IMR-90 (cell line): ENCODE results near the gene CSRP1. TPM values are rescaled to one million over a fixed set of nuclear protein-coding genes. Genes with fewer than 3 reads are reported as not detected.

Experiments used
- ATAC-seq: fragments of 200-7000 bp; cut with Tn5 transposase; 2 replicates; pipeline ENCODE4 v1.9.1; 2020; ENCODE audit warnings: low read depth, mild to moderate bottlenecking, moderate library complexity
- BruUV-seq: library from RNA; stranded (reverse); fragments of 400-500 nt; replicated peaks from 2 replicates; lab custom pipeline; 2021; lab: Mats Ljungman, UMichigan
- CTCF ChIA-PET: fragments of 300-600 bp; formaldehyde crosslinking; extraction: SDS; loops from one replicate; lab custom pipeline; 2021; ENCODE audit warnings: antibody characterized with exemption; lab: Yijun Ruan, JAX
- POLR2A ChIA-PET: fragments of 300-600 bp; sonication (Branson Sonifier 250); formaldehyde crosslinking; loops from one replicate; lab custom pipeline; 2022; ENCODE audit warnings: antibody characterized with exemption; ENCODE audit not compliant: unreplicated experiment; lab: Charles Lee
- DNase-seq: peaks from one replicate; pipeline ENCODE4 v3.0.0; 2013
- H2AFZ ChIP-seq: replicated peaks from 2 replicates; pipeline ENCODE3; 2013; ENCODE audit warnings: low read length, mild to moderate bottlenecking; ENCODE audit not compliant: poor library complexity
- H2AK5ac ChIP-seq: 2 replicates; pipeline ENCODE4 v1.6.1; 2013; ENCODE audit warnings: low read depth, low read length, inconsistent platforms
- H2AK9ac ChIP-seq: replicated peaks from 2 replicates; pipeline ENCODE3; 2013; ENCODE audit warnings: mild to moderate bottlenecking, low read depth, low read length, moderate library complexity; ENCODE audit not compliant: poor library complexity
- H2BK120ac ChIP-seq: 2 replicates; pipeline ENCODE4 v1.6.1; 2013; ENCODE audit warnings: low read depth, low read length, inconsistent platforms
- H2BK15ac ChIP-seq: 3 replicates; pipeline ENCODE4 v1.6.1; 2013; ENCODE audit warnings: low read depth, low read length, inconsistent platforms
- H2BK20ac ChIP-seq: 2 replicates; pipeline ENCODE4 v1.6.1; 2013; ENCODE audit warnings: low read depth, mild to moderate bottlenecking, inconsistent platforms, low read length, moderate library complexity
- H2BK5ac ChIP-seq: 2 replicates; pipeline ENCODE4 v1.6.1; 2013; ENCODE audit warnings: mild to moderate bottlenecking, low read depth, low read length, inconsistent platforms; ENCODE audit not compliant: poor library complexity, severe bottlenecking
- H3K14ac ChIP-seq: replicated peaks from 2 replicates; pipeline ENCODE4 v1.6.1; 2013; ENCODE audit warnings: low read depth, low read length, inconsistent platforms
- H3K18ac ChIP-seq: 2 replicates; pipeline ENCODE4 v1.6.1; 2013; ENCODE audit warnings: low read depth, low read length, control low read depth
- H3K23ac ChIP-seq: 2 replicates; pipeline ENCODE4 v1.6.1; 2013; ENCODE audit warnings: low read depth, low read length, inconsistent platforms
- H3K27ac ChIP-seq: 2 replicates; pipeline ENCODE4 v1.5.1; 2013; ENCODE audit warnings: mild to moderate bottlenecking, control low read depth, low read length; ENCODE audit not compliant: insufficient read depth
- H3K27me3 ChIP-seq: 2 replicates; pipeline ENCODE4 v1.6.1; 2013; ENCODE audit warnings: low read length; ENCODE audit not compliant: control insufficient read depth, insufficient read depth
- H3K36me3 ChIP-seq: 2 replicates; pipeline ENCODE4 v1.6.1; 2013; ENCODE audit warnings: low read length, mixed read lengths; ENCODE audit not compliant: control insufficient read depth, insufficient read depth
- H3K4ac ChIP-seq: 2 replicates; pipeline ENCODE4 v1.6.1; 2013; ENCODE audit warnings: low read depth, low read length, inconsistent platforms
- H3K4me1 ChIP-seq: 2 replicates; pipeline ENCODE4 v1.6.1; 2013; ENCODE audit warnings: low read length, mixed read lengths; ENCODE audit not compliant: control insufficient read depth, insufficient read depth
- H3K4me2 ChIP-seq: 2 replicates; pipeline ENCODE4 v1.6.1; 2013; ENCODE audit warnings: low read depth, mild to moderate bottlenecking, control low read depth, low read length, moderate library complexity
- H3K4me3 ChIP-seq: 2 replicates; pipeline ENCODE4 v1.5.1; 2013; ENCODE audit warnings: low read depth, mild to moderate bottlenecking, control low read depth, low read length, moderate library complexity; ENCODE audit not compliant: insufficient read depth
- H3K56ac ChIP-seq: 2 replicates; pipeline ENCODE4 v1.6.1; 2013; ENCODE audit warnings: low read length, inconsistent platforms; ENCODE audit not compliant: insufficient read depth; ENCODE audit errors: extremely low read depth
- H3K79me1 ChIP-seq, 2 experiments: 2 replicates each; pipeline ENCODE4 v1.6.1; 2013; ENCODE audit warnings: low read length in 2 of 2, inconsistent platforms in 1 of 2, low read depth in 1 of 2
- H3K9ac ChIP-seq: 2 replicates; pipeline ENCODE4 v1.6.1; 2013; ENCODE audit warnings: low read depth, low read length, control low read depth
- H3K9me1 ChIP-seq: 2 replicates; pipeline ENCODE4 v1.6.1; 2013; ENCODE audit warnings: low read length, inconsistent platforms; ENCODE audit not compliant: insufficient read depth
- H3K9me3 ChIP-seq: 2 replicates; pipeline ENCODE4 v1.6.1; 2013; ENCODE audit warnings: low read length; ENCODE audit not compliant: control insufficient read depth, insufficient read depth
- H4K20me1 ChIP-seq: 2 replicates; pipeline ENCODE4 v1.6.1; 2013; ENCODE audit warnings: low read length, inconsistent platforms; ENCODE audit not compliant: insufficient read depth
- H4K5ac ChIP-seq: 2 replicates; pipeline ENCODE4 v1.6.1; 2013; ENCODE audit warnings: mild to moderate bottlenecking, low read depth, low read length, control low read depth
- H4K8ac ChIP-seq, 2 experiments: 2 replicates each; pipeline ENCODE4 v1.6.1; 2013; ENCODE audit warnings: low read depth in 2 of 2, low read length in 2 of 2, control low read depth in 1 of 2, inconsistent platforms in 1 of 2
- H4K91ac ChIP-seq: 2 replicates; pipeline ENCODE4 v1.6.1; 2013; ENCODE audit warnings: low read depth, low read length, inconsistent platforms; ENCODE audit not compliant: insufficient read depth
- NFE2L2 ChIP-seq: fragments of 150-350 bp; IDR thresholded peaks from 2 replicates; pipeline ENCODE4 v1.6.1; 2016; ENCODE audit warnings: low read depth, mild to moderate bottlenecking, low read length
- RFX5 ChIP-seq: IDR thresholded peaks from 2 replicates; pipeline ENCODE4 v1.8.0; 2012; ENCODE audit warnings: low read depth, mild to moderate bottlenecking, low read length, moderate library complexity
- SMC3 ChIP-seq: fragments of 150-350 bp; IDR thresholded peaks from 2 replicates; pipeline ENCODE4 v1.6.1; 2016; ENCODE audit warnings: low read depth, mild to moderate bottlenecking, antibody characterized with exemption, low read length, moderate library complexity
- USF2 ChIP-seq: fragments of 150-350 bp; IDR thresholded peaks from 2 replicates; pipeline ENCODE4 v1.6.1; 2017; ENCODE audit warnings: mild to moderate bottlenecking, antibody characterized with exemption, low read length, low read depth
- WGBS, 2 experiments: methylation state at CpG; one replicate each; pipeline versions ENCODE4 v1.1.5 to v1.1.7; 2013; ENCODE audit warnings: missing lambda C conversion rate in 2 of 2; ENCODE audit not compliant: insufficient read length in 1 of 2; ENCODE audit errors: extremely low coverage in 2 of 2; 5-methylcytosine and 5-hydroxymethylcytosine counted together
- dilution Hi-C: fragments of 300-500 bp; cut with HindIII; formaldehyde crosslinking; loops from one replicate; pipeline ENCODE4 v1.14.3; 2018; ENCODE audit warnings: low sequenced_read_pairs; ENCODE audit not compliant: unreplicated experiment
- in situ Hi-C: fragments of 300-500 bp; cut with MboI; formaldehyde crosslinking; loops from 3 replicates; pipeline ENCODE4 v1.14.3; 2019; ENCODE audit warnings: low sequenced_read_pairs, inconsistent platforms, mixed read lengths
- intact Hi-C: fragments of 100-400 bp; cut with micrococcal nuclease; formaldehyde crosslinking; loops from 2 replicates; pipeline ENCODE4 v1.10.0; 2022
- polyA plus RNA-seq, 3 experiments: library from polyadenylated mRNA; depleted of rRNA; stranded (reverse); fragments of >200 nt; gene quantifications; 2 replicates each; pipeline ENCODE4 v1.2.3, GENCODE V29; 2012; ENCODE audit warnings: low replicate concordance in 1 of 3
- total RNA-seq: library from RNA; depleted of rRNA; stranded (reverse); fragments of >200 nt; gene quantifications from 2 replicates; pipeline ENCODE4 v1.2.3, GENCODE V29; 2012

The CSRP1 gene
- total and polyA plus RNA-seq, 2 of the 4 experiments (the other 2 are of a cell fraction): 1,037 to 1,498 TPM

DNA sequence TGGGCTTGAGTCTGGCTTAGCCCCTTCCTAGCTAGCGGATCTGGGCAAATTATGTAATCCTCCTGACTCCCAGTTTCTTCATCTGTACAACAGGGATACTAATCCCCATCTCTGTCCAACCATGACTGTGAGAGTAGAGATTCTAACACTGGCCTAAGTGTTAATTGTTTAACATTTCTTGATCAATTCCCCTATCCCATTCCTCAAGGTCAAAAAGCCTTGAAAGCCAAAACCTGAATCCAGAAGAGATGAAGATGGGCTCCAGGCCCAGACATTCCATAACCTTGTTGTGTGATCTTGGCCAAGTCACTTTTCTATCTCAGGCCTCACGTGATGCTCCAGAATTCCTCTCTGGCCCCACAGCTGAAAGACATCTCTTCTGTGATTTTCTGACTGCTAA lies 19.2 kb downstream of the CSRP1 start:
- peaks cover 45% of the 10 kb centered on the region for H3K4me1 ChIP-seq
- no peak overlapping the region for H2AFZ ChIP-seq
- H3K4ac ChIP-seq: peak overlapping the region; percentile 52
- peaks cover 81% of the 10 kb centered on the region for H3K36me3 ChIP-seq
- peak overlapping the region; percentile 5; the same call in 1 of the 2 replicates for H3K18ac ChIP-seq
- 83% methylated on average over 2 of the region's 2 CpGs; no CpG with 5 or more reads in 1 of the 2 experiments for WGBS, 2 experiments
- in situ Hi-C loops (no loop called here), intact Hi-C loops (no loop called here), dilution Hi-C loops (no loop called here)
- H3K9ac ChIP-seq: no peak overlapping the region
- H2AK5ac ChIP-seq: peak overlapping the region; percentile 70; the same call in 1 of the 2 replicates
- H3K9me1 ChIP-seq: peaks cover 28% of the 10 kb centered on the region
- H2AK9ac ChIP-seq: no peak overlapping the region
- H2BK120ac ChIP-seq: peak overlapping the region; percentile 22; the same call in 1 of the 2 replicates
- peaks cover 49 to 84% of the 10 kb centered on the region in 2 experiments for H3K79me1 ChIP-seq
- H2BK15ac ChIP-seq: peak overlapping the region; percentile 42; the same call in 2 of the 3 replicates
- ATAC-seq (no peak), DNase-seq (no peak)
- H3K27ac ChIP-seq: peak overlapping the region; percentile 41; the same call in 1 of the 2 replicates
- H3K9me3 ChIP-seq: no peaks in the 10 kb centered on the region
- H4K8ac ChIP-seq: peak overlapping the region in 1 of 2 experiments; percentile 32; a peak in 1 of 4 replicates
- no peak overlapping the region for H2BK20ac ChIP-seq
- no peak overlapping the region for H3K56ac ChIP-seq
- TF ChIP-seq SMC3 (no peak), USF2 (0 out of 2 replicates have a peak, but pooled peaks have one; percentile 8), NFE2L2 (no peak), RFX5 (no peak)
- ChIA-PET POLR2A (no interaction called here), CTCF (interaction anchor here (2.1 to 2.2 kb wide), 2 partner anchors 25 to 52 kb away, joined by 7 to 8 read pairs; no protein-coding TSS in a partner anchor)
- H4K5ac ChIP-seq: 0 out of 2 replicates have a peak overlapping the region, but pooled peaks have one; percentile 2
- H4K91ac ChIP-seq: no peak overlapping the region; the same call in 1 of the 2 replicates
- peak overlapping the region; percentile 4 for H2BK5ac ChIP-seq
- H3K23ac ChIP-seq: no peak overlapping the region
- peaks cover 69% of the 10 kb centered on the region for H4K20me1 ChIP-seq
- BruUV-seq: no TSS peak
- no peak overlapping the region for H3K4me3 ChIP-seq
- H3K14ac ChIP-seq: 0 out of 2 replicates have a peak overlapping the region, but pooled peaks have one; percentile 14
- H3K27me3 ChIP-seq: no peaks in the 10 kb centered on the region
- no peak overlapping the region for H3K4me2 ChIP-seq
